Cardiac muscle cell (in vitro differentiated cells and primary cell): ENCODE results near the gene PRDM1. TPM values are rescaled to one million over a fixed set of nuclear protein-coding genes. Genes with fewer than 3 reads are reported as not detected.
"Not testable (repeated sequence)": the region's sequence is repeated elsewhere in the genome, so short reads cannot be mapped to it uniquely, and the experiment has no call there.

ENCODE experiments used
- DNase-seq, 2 donors: peaks; one replicate each; pipeline versions ENCODE4 v3.0.0 to v3.0.0-alpha.2; 2010 to 2017; ENCODE audit warnings: low read depth in 1 of 2, low spot score in 1 of 2
- H3K27ac ChIP-seq: fragments of 200-600 bp; sonication (generic); 2 replicates; pipeline ENCODE4 v1.5.1; 2016
- H3K27me3 ChIP-seq: fragments of 200-600 bp; sonication (generic); 2 replicates; pipeline ENCODE4 v1.6.0; 2016; ENCODE audit warnings: control low read depth
- H3K36me3 ChIP-seq: fragments of 200-600 bp; sonication (generic); 2 replicates; pipeline ENCODE4 v1.5.1; 2016; ENCODE audit warnings: control low read depth
- H3K4me1 ChIP-seq: fragments of 200-600 bp; sonication (generic); 2 replicates; pipeline ENCODE4 v1.8.1; 2017; ENCODE audit warnings: low read depth, mild to moderate bottlenecking, mixed run types
- H3K4me3 ChIP-seq: fragments of 200-600 bp; sonication (generic); 2 replicates; pipeline ENCODE4 v1.5.1; 2016; ENCODE audit warnings: mild to moderate bottlenecking
- H3K9me3 ChIP-seq: fragments of 200-600 bp; sonication (generic); 2 replicates; pipeline ENCODE4 v1.5.1; 2017; ENCODE audit warnings: low read depth, mild to moderate bottlenecking, control low read depth
- CTCF ChIP-seq: IDR thresholded peaks from 2 replicates; pipeline ENCODE4 v1.5.1; 2012; ENCODE audit warnings: low read depth, mild to moderate bottlenecking, low read length
- polyA plus RNA-seq: library from polyadenylated mRNA; unstranded; fragments of >200 nt; fragmentation: Nextera tagmentation; extraction: Ambion mirVana; gene quantifications from 2 replicates; pipeline ENCODE4 v1.2.1, GENCODE V29; 2016
- total RNA-seq: library from RNA; depleted of rRNA; stranded (reverse); fragments of >200 nt; gene quantifications from 2 replicates; pipeline ENCODE4 v1.2.3, GENCODE V29; 2016

PRDM1 gene
- total and polyA plus RNA-seq, 2 experiments from 2014 or later = 0.67 to 2.4 TPM

DNA sequence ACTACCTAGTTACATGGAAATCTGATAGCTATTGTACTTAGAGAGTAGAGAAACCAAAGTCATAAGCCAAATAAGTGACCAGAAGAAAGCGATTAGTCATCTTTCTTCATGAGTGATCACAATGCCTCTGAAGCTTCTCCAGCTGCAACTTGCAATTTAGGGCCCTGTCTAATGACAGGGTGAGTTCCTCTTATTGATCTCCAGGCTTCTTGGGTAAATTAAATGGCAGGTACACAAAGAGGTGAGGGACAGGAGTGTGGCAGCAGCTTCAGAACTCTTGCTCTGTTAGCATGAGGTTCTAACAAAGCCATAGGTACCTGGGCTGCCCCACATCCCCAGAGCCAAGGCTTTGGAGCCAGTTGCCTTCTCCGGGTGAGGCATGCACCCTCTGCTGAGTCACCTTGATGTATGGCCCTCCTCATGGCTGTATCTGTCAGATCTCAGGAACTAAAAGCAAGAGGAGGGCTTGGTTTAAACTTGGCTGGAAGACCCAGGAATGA lies 60.8 kb downstream of the PRDM1 start:
- DNase-seq = no peak
- H3K36me3 ChIP-seq = no peaks in the 10 kb centered on the region
- no peak for TF ChIP-seq CTCF

DNA sequence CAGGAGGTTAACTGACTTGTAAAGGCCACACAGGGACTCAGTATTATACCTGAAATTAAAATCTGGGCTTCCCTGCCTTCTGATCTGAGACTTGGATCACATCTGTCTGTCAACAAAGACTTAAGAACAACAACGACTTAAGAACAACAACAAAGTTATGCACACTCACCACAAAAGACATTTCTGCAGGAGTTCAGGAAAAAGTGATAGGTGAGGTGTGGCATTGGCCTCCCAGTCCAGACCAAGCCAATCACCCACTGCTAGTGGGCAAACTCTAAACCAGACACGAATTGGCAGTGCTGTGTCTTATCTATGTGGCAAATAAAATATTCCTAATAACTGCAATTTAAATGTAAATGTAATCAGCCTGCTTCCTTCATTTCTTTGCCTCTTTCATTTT lies 61.3 kb downstream of the PRDM1 start:
- peaks cover 11% of the 10 kb centered on the region for H3K4me1 ChIP-seq
- no peak overlapping the region for H3K4me3 ChIP-seq
- H3K27me3 ChIP-seq = no peaks in the 10 kb centered on the region
- no peak overlapping the region for H3K27ac ChIP-seq
- H3K9me3 ChIP-seq = no peaks in the 10 kb centered on the region
- no peak for DNase-seq
- no peak for TF ChIP-seq CTCF
- H3K36me3 ChIP-seq = no peaks in the 10 kb centered on the region

More for the DNA sequence above, 60.8 kb downstream of the PRDM1 start:
- H3K4me1 ChIP-seq = peaks cover 17% of the 10 kb centered on the region
- H3K9me3 ChIP-seq = no peaks in the 10 kb centered on the region
- H3K27ac ChIP-seq = no peak overlapping the region
- H3K27me3 ChIP-seq = no peaks in the 10 kb centered on the region
- H3K4me3 ChIP-seq = no peak overlapping the region

- no peak overlapping the region for H3K27ac ChIP-seq
- no peaks in the 10 kb centered on the region for H3K36me3 ChIP-seq
- TF ChIP-seq CTCF = no peak
- H3K4me3 ChIP-seq = no peak overlapping the region
- H3K27me3 ChIP-seq = no peaks in the 10 kb centered on the region
- no peaks in the 10 kb centered on the region for H3K9me3 ChIP-seq
- DNase-seq = no peak
- peaks cover 6% of the 10 kb centered on the region for H3K4me1 ChIP-seq
These were observed 63.4 kb downstream of the PRDM1 start for GRCh38 chr6:106149472-106150069.

DNA sequence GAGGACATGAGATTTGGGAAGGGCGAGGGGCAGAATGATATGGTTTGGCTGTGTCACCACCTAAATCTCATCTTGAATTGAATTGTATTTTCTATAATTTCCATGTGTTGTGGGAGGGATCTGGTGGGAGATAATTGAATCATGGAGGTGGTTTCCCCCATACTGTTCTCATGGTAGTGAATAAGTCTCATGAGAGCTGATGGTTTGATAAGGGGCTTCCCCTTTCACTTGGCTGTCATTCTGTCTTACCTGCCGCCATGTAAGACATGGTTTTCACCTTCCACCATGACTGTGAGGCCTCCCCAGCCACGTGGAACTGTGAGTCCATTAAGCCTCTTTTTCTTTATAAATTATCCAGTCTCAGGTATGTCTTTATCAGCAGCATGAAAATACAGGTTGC lies 66.3 kb downstream of the PRDM1 start:
- not testable (repeated sequence) for H3K36me3 ChIP-seq, DNase-seq, H3K27me3 ChIP-seq, H3K9me3 ChIP-seq, H3K4me3 ChIP-seq, H3K4me1 ChIP-seq, H3K27ac ChIP-seq

GRCh38 chr6:106152952-106153351 lies 66.8 kb downstream of the PRDM1 start:
- H3K36me3 ChIP-seq = no peaks in the 10 kb centered on the region
- H3K9me3 ChIP-seq = no peaks in the 10 kb centered on the region
- no peak overlapping the region for H3K4me3 ChIP-seq
- peak in 1 of 2 donors; percentile 45 for DNase-seq
- no peaks in the 10 kb centered on the region for H3K27me3 ChIP-seq
- peaks cover 7% of the 10 kb centered on the region for H3K4me1 ChIP-seq
- TF ChIP-seq CTCF = no peak
- no peak overlapping the region for H3K27ac ChIP-seq

DNA sequence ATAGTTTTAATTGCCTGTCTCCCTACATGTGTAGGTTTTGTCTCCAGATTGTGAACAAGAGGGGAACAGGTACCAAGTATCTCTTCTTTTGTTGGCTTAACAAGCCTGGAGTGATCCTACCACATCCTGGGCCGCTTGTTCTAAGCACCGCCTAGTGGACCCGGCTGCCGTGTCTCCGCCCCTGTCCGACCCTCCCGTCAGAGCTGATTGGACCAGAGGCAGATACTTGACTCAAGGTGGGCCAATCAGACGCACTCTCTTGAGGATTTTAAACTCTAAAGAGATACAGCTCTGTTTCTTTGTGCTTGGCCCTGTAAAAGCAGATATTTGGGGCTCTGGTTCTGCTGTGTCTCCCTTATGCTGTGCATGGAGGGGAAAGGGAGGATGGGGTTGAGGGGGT lies 68.2 kb downstream of the PRDM1 start:
- H3K36me3 ChIP-seq = no peaks in the 10 kb centered on the region
- no peaks in the 10 kb centered on the region for H3K9me3 ChIP-seq
- no peak overlapping the region for H3K4me3 ChIP-seq
- H3K27me3 ChIP-seq = no peaks in the 10 kb centered on the region
- no peak for TF ChIP-seq CTCF
- DNase-seq = no peak
- peaks cover 7% of the 10 kb centered on the region for H3K4me1 ChIP-seq
- no peak overlapping the region for H3K27ac ChIP-seq
